ENCODE data around the gene PLEKHM1.

Gene PLEKHM1

DNA sequence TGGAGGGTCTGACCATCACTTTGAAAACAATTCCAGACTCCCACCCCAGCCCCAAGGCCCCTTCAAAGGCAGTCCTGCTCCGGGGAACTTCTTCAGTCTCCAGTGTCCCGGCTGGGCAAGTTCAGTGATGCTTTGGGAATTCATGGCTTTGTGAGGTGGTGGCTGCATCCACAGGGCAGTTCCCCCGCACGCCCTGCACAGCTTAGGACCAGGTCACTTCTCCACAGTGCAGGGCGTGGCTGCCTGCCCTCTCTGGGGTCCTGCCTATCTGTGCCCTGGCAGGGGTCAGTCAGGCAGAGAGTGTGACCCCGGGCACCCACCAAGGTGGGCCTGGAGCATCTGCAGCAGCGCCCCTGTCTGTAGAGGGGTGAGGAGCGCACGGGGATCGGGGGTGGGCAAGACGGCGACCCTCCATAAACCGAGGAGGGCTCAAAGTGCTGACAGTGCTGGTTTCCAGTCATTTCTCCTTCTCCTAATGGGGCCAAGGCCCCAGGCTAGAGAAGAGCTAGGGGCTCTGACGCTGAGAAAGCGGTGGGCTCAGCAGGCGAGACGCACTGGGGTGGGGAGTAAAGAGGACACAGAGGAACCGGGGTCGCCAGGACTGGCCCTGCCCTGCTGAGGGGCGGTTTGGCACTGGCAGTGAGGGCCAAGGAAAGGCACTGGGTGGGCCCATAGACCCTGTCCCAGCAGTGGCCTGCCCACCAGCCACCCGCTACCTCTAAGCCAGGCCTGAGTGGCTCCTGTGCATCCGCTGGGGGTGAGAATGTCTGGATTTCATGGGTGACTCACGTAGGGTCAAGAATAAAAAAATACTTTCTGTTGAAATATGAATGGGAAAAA is 53.7 kb downstream of the PLEKHM1 start:
- FAIRE-seq (no peak), DNase-seq (ENCODE audit: insufficient read length, low spot score) (no peak)
- TF ChIP-seq TAF1 (IDR thresholded peaks at IDR 0.05; ENCODE audit: low read depth, low read length): no peak

DNA sequence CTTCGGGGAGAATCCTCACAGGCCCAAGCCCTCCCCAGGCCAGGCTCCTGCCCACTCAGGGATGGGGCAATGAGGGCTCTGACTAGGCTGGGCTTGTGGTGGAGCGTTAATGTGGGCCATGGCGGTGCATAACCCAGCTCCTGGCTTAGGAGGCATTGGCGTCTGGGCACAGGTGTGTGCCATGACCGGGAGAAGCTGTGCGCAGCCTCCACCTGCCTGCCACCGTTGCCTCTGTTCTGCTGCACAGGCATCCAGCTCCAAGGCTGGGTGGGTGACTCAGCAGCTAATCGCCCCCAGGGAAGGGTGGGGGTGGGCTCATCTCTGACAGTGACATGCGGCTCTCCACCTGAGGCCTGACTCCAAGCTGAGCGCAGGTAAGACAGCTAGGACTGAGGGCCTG is 54.4 kb downstream of the PLEKHM1 start:
- DNase-seq (ENCODE audit: insufficient read length, low spot score) (no peak), FAIRE-seq (no peak)
- TF ChIP-seq POU2F2 (IDR thresholded peaks at IDR 0.05; ENCODE audit: low read depth, low read length): no peak
- no peak for TF ChIP-seq TAF1 (IDR thresholded peaks at IDR 0.05; ENCODE audit: low read depth, low read length)
- no peak for TF ChIP-seq POLR2AphosphoS5 (IDR thresholded peaks at IDR 0.05; ENCODE audit: low read depth, low read length)
- no peak for TF ChIP-seq PAX5 (IDR thresholded peaks at IDR 0.05; ENCODE audit: insufficient read depth, low read length, severe bottlenecking)
- TF ChIP-seq SPI1 (IDR thresholded peaks at IDR 0.05; ENCODE audit: low read depth, low read length): no peak
- TF ChIP-seq POLR2A (IDR thresholded peaks at IDR 0.05; ENCODE audit: low read depth, low read length): no peak

DNA sequence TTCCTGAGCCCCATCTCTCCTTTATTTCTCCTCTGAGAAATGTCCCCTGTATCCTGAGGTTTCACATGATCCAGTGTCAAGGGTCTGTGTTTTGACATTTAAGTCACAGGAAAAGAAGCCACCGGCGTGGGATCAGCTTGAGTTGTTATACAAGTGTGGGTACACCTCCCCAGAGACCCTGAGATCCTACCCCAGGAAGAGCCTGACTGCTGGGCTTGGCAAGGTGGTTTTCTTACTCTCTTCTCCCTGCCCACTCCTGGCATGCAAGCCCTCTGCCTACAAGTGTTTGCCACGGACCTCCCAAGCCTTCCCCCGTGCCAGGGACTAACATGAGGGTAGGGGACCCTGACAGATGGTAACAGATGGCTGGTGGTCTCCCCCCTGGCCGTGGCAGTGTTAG is 55.0 kb downstream of the PLEKHM1 start:
- DNase-seq (ENCODE audit: insufficient read length, low spot score): no peak
- no peak for TF ChIP-seq POLR2AphosphoS5 (IDR thresholded peaks at IDR 0.05; ENCODE audit: low read depth, low read length)
- FAIRE-seq: no peak

DNA sequence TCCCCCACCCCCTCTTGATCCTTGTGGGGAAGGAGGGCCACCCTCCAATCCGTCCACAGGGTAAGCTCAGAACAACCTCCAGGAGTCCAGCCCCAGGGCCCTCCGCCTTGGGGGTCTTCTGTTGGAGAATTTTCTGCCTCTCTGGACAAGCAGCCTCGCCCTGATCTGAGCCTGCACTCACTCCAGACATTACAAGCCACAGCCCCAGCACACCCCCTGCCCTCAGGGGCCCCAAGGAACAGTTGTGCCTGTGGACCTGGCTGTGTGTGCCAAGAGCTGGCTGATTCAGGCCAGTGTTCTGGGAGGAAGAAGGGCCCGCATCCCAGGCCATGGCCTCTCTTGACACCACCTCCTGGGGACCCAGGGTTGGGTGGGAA is 57.4 kb downstream of the PLEKHM1 start:
- DNase-seq (ENCODE audit: insufficient read length, low spot score) (no peak), FAIRE-seq (peak; percentile 20)
- no peak for TF ChIP-seq SPI1 (IDR thresholded peaks at IDR 0.05; ENCODE audit: low read depth, low read length)
- TF ChIP-seq PAX5 (IDR thresholded peaks at IDR 0.05; ENCODE audit: insufficient read depth, low read length, severe bottlenecking): no peak
- no peak for TF ChIP-seq POLR2A (IDR thresholded peaks at IDR 0.05; ENCODE audit: low read depth, low read length)

DNA sequence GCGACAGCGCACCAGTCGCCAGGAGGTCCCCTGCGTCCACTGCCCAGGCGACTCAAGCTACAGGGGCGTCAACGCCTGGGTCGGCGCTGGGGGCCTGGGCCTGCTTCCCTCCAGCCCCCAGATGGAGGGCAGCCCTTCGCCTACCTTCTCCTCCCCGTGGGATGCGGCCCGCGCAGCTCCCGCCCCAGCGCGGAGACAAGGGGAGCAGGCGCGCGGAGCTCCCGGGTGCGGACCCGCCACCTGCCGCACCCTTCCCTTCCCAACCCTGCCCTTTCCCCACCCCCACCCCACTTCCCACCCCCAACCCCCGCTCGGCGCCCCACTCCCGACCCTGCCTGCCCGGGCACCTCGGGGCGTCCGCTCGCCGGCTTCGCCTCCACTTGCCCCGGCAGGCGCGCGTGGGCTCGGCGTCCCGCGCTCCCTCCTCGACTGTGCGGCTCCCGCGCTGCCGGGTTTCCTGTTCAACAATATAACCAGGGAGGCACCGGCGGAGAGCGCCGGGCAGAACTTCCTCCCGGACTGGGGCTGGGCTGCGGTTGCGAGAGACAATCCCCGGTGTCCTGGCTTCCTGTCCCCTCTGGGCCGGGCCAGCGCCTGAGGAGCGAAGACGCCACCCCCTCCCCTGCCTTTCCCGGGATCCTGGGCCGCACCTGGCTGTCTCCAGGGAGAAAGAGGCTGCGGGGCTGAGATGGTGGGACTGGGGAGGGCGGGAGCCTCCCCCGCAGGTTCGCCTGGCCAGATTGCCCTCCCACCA is 57.9 kb downstream of the PLEKHM1 start, which contains the start of gene ARHGAP27:
Gene ARHGAP27, minus strand, starts transcription at position 466 of the 754 bp plus-strand sequence. CDS start 2,591 bp downstream, outside the sequence.
- DNase-seq (ENCODE audit: insufficient read length, low spot score) (no peak), FAIRE-seq (peak; percentile 67)
- TF ChIP-seq POLR2A (IDR thresholded peaks at IDR 0.05; ENCODE audit: low read depth, low read length): no peak
- TF ChIP-seq PAX5 (IDR thresholded peaks at IDR 0.05; ENCODE audit: insufficient read depth, low read length, severe bottlenecking): no peak
- TF ChIP-seq TAF1 (IDR thresholded peaks at IDR 0.05; ENCODE audit: low read depth, low read length): no peak
- TF ChIP-seq SPI1 (IDR thresholded peaks at IDR 0.05; ENCODE audit: low read depth, low read length): no peak
- TF ChIP-seq POU2F2 (IDR thresholded peaks at IDR 0.05; ENCODE audit: low read depth, low read length): no peak
- no peak for TF ChIP-seq POLR2AphosphoS5 (IDR thresholded peaks at IDR 0.05; ENCODE audit: low read depth, low read length)

DNA sequence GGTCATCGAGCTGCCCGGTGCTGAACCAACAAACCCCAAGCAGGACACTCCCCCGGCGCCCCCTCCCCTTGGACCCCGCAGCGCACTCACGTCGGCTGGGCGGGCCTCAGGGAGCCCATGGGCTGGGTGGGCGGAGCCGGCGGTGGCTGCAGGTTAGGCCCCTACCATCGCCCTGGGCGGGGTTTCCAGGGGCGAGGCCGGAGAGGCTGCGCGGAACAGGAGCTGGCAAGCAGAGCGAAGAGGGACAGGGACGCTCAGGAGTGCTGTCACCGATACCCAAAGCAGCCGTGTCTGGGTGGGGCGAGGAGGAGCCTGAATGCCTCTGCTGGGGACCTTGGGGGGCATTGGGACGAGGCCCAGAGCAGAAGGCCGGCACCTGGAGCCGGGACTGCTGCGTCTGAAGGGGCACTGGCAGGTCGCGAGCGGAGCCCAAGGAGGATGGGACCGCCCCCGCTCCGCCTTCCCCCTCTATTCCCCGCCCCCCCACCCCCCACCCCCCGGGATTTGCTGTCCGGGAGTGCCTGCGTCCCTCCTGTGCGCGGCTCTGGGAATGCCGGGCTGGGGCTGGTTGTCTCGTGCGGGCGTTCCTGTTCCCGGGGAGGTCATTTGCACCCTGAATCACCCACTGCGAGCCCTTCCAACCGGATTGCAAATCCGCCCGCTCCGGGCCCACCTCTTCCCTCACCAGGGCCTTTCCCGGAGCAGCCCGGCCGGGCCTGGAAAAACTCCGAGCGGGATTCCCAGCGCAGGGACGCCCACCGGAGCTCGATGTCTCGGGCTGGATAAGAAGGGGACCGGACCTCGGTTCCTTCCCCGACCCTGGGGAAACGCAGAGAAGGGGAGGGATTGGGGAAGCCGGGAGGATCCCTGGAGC is 58.8 kb downstream of the PLEKHM1 start:
- peak; percentile 93 for FAIRE-seq
- DNase-seq (ENCODE audit: insufficient read length, low spot score): peak; percentile 95

DNA sequence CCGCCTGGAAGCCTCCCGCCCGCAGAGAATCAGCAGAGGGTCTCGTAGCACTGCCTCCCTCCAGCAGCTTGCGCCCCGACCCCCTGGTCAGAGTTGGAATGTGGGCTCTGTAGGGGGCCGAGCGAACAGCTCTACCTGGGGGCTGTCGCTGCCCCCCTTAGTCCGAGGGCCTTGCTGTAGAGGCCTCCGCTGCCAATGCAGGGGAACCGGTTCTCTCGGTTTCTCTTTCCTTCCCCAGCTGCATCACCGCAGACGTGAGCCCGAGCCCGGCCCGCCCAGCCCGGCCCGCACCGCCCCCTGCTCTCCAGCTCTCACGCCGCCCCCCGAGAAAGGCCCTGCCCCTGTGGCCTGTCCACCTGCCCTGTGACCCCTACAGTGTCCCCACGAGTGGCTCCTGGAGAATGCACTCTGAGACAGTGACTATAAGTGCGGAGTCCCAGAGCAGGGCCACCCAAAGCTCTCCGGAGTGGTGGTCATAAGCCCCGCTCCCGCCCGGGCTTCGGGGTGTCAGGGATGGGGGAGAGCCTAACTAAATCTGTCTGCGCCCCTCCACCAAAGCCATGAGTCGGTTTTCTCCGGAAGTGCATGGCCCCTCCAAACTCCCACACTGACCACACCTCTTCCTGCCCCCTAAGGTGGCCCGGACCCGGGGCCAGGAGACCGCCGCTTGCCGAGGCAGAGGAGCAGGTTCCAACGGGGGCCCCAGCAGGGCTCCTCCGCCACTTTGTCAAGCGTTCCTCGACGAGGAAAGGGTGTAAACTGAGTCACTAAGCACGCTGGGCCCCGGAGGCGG is 59.6 kb downstream of the PLEKHM1 start:
- FAIRE-seq: no peak
- TF ChIP-seq POU2F2 (IDR thresholded peaks at IDR 0.05; ENCODE audit: low read depth, low read length) (no peak), SPI1 (IDR thresholded peaks at IDR 0.05; ENCODE audit: low read depth, low read length) (peak; percentile 43; the same call in 1 of the 2 replicates)

More for the DNA sequence above, 58.8 kb downstream of the PLEKHM1 start:
- TF ChIP-seq SPI1 (IDR thresholded peaks at IDR 0.05; ENCODE audit: low read depth, low read length): no peak
- 0 out of 2 replicates have a peak, but pooled peaks have one; percentile 10 for TF ChIP-seq TAF1 (IDR thresholded peaks at IDR 0.05; ENCODE audit: low read depth, low read length)
- no peak for TF ChIP-seq PAX5 (IDR thresholded peaks at IDR 0.05; ENCODE audit: insufficient read depth, low read length, severe bottlenecking)

DNA sequence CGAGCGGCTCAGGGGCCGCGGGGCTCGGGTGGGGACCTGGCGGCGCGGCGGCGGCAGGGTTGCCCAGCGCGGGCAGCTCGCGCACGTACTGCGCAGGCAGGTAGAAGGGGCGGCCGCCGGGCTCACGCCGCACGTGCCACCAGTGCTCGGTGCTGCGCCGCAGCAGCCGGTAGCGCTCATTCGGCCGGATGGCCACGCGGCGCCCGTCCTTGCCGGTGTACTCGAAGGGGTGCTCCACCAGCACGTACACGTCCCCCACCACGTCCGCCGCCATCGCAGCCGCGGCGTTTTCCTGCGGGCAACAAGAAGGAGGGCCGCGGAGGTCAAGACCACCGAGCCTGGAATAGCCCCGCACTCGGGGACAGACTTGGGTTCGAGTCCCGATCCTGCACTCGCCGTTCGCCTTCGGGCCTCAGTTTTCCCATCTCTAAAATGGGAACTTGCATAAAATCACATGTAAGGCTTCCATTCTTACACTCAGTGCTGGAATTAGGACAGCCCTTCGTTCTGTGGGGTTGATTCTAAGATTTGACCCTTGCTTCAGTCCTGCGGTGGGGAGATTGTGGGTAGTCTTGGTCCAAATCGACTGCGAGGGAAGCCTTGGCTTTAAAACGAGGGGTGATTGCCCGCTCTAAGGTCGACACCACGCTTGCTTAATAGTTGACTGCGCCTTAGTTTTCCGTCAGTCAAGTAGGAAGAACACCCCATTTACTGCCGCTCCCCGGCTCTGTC is 60.3 kb downstream of the PLEKHM1 start:
- DNase-seq (ENCODE audit: insufficient read length, low spot score) (no peak), FAIRE-seq (peak; percentile 56)
- TF ChIP-seq SPI1 (IDR thresholded peaks at IDR 0.05; ENCODE audit: low read depth, low read length) (no peak), POU2F2 (IDR thresholded peaks at IDR 0.05; ENCODE audit: low read depth, low read length) (no peak), PAX5 (IDR thresholded peaks at IDR 0.05; ENCODE audit: insufficient read depth, low read length, severe bottlenecking) (no peak)

More for the DNA sequence above, 59.6 kb downstream of the PLEKHM1 start:
- DNase-seq (ENCODE audit: insufficient read length, low spot score): peak; percentile 82

Measured in GM12891 (cell line).